Activated CD8-positive, alpha-beta memory T cell treated with anti-CD3 and anti-CD28 coated beads, Interleukin-2, amount 50 U/mL, for 48 hours (primary cell): ENCODE data around the gene APOL1.
"Not testable (repeated sequence)": the region's sequence is repeated elsewhere in the genome, so short reads cannot be mapped to it uniquely, and the experiment has no call there.

Experiments
- DNase-seq: peaks from one replicate; pipeline ENCODE4 v3.0.0-alpha.2; 2020

APOL1 gene

DNA sequence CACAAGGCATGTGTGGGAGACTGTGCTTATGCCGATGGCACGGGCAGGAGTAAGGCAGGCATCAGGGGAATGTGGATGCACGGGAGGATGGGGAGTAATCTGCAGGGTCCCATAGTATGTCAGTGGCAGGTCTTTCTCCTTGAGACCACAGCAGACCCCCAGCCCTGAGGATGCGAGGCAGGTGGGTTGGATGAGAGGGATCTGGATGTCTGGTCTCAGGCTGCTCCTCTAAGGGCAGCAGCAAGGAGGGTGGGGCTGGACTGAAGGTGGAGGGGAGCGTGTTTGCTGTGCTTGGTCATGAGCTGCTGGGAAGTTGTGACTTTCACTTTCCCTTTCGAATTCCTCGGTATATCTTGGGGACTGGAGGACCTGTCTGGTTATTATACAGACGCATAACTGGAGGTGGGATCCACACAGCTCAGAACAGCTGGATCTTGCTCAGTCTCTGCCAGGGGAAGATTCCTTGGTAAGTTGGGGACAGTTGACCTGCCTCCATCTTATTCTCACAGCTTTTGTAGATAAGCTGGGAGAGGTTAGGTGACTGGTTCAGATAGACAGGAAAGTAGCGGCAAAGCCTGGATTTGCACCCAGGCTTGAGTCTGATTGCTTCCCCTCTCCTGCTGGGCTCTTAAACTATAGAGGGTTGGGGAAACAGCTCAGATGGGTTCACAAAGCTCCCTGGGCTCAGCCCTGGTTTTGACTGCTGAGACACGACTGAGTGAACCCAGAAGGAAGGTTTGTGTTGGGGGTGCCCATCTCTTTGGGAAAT is at the start of gene APOL1:
Gene APOL1, plus strand, starts transcription at position 380 of the 769 bp plus-strand sequence. CDS start 1,823 bp downstream, outside the sequence.
- DNase-seq = no peak

GRCh38 chr22:36203441-36203840 is 49.5 kb upstream of the APOL1 start:
- not testable (repeated sequence) for DNase-seq

DNA sequence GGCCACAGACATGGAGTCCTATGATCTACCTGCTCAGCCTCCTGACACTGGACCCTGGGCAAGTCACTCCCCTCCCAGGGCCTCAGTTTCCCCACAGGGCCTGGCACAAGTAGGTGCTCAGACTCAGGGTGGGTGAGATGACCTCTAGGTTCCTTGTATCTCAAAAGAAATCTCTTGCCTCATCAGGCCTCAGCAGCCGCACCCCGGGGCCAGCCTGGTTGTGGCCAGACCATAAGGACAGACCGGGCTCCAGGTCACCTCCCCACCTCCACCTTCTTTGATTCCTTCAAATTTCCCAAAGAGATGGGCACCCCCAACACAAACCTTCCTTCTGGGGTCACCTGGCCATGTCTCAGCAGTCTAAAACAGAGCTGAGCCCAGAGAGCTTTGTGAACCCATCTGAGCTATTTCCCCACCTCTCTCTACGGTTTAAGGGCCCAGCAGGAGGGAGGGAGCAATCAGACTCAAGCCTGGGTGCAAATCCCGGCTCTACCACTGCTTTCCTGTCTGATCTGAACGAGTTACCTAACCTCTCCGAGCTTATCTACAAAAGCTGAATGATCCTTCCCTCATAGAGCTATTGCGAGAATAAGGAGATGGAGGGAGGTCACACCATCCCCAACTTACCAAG is 48.8 kb upstream of the APOL1 start:
- no peak for DNase-seq

- no peak for DNase-seq
These were observed 48.3 kb upstream of the APOL1 start for GRCh38 chr22:36204632-36205015.

DNA sequence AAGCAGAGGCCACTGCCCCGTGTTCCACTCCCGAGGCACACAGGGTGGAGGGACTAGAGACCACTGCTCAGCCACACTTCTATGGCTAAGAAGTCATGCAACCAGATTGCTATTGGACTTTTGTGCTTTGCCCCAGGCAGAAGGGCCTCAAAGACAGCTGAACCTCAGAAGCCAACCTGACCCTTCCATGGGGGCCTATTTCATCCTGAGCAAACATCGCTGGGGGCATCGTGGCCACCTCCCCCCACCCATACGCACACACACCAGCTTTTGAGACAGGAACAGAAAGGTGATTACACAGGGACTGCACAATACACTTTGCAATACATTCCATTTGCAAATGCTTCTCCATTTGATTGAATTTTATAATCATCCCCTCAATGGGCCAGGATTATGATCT is 47.4 kb upstream of the APOL1 start:
- DNase-seq = not testable (repeated sequence)

DNA sequence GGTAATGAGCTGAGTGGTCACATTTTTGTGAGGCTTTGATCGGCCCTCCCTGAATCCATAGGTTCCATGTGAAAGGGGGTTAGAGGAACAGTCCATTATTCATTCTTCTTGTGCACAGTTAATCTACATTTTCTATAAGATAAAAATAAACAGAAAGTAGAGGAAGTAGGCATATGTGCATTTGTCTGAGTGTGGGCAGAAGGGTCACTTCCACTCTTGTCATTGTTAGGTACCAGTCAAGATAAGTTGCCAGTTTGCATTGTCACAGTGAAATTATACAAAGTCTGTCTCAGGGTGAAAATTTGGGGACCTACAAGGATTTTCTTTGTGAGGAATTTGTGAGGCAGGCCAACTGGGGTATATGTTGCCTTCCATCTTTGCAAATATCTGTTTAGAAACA is 46.7 kb upstream of the APOL1 start:
- no peak for DNase-seq

DNA sequence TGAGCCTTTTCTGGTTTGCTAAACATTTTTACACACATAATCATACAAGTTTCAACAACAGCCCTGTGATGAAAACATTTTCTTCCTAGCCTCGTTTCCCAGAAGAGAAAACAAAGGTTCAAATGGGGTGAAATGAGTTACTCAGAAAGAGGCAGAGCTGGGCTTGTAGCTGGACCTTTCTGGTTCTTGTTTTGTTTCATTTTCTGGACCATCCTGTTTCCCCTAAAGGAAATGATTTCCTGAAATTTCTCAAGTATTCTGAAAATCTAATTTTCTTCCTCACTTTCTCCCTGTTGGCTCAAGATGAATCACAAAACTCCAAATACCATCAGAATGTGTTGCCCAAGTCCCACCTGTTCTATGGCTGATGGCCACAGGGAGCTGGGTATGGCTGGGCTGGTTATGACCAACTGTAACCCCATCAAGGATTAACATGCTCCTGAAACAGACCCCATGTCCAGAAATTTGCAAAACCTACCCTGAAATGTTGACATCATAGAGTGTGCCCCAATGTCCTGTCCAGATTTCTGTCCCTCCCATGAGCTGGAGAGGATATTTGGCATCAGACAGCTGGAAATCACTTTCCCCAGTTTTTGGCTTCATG is 44.7 kb upstream of the APOL1 start:
- no peak for DNase-seq

- DNase-seq = no peak
These were observed 44.0 kb upstream of the APOL1 start for GRCh38 chr22:36208914-36209313.

DNA sequence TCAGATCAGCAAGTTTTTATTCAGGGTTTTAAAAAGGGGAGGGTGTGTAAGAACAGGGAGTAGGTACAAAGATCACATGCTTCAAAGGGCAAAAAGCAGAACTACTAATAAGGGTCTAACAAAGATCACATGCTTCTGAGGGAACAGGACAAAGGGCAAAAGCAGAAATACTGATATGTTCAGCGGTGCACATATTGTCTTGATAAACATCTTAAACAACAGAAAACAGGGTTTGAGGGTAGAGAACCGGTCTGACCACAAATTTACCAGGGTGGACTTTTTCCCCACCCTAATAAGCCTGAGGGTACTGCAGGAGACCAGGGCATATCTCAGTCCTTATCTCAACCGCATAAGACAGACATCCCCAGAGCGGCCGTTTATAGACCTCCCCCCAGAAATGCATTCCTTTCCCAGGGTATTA is 43.4 kb upstream of the APOL1 start:
- not testable (repeated sequence) for DNase-seq

GRCh38 chr22:36210224-36210623 is 42.7 kb upstream of the APOL1 start:
- DNase-seq = no peak

- no peak for DNase-seq
These were observed 41.6 kb upstream of the APOL1 start for GRCh38 chr22:36211237-36211861.

- DNase-seq = no peak
These were observed 40.0 kb upstream of the APOL1 start for GRCh38 chr22:36212901-36213300.

DNA sequence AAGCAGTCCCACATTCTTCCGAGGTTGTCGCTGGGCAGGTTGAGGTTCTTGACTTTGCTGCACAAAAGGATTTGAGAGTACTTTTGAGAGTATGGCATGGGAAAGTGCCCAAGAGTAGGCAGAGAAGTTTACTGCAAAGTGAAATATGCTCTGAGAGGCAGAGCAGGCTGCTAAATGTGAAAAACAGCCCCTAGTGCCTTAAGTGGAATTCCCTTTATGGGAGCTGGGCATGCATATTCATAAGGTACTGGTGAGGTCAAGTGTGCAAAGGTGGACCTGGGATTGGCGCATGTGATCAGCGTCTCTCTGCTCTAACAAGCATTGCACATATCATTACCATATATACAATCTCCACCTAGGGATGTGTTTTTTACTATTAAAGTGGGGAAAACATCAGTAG is 39.3 kb upstream of the APOL1 start:
- no peak for DNase-seq

DNA sequence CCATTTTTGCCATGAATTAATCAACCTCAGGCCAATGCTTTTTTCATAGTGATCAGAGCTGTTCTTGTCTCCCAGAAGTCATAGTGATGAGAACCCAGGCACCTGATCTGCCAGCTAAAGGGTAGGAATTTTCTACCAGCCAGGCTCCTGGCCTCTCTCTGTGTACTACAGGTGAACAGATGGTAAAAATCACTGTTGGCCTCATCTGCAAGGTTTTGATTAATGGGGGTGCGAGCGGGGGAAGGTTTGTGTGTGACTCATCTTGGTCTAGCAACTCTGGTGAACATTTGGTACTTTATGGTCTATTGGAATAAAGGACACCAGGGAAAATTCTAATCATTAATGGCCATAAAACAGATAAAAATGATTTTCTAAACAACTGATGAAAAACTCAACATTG is 37.0 kb upstream of the APOL1 start:
- DNase-seq = no peak

- no peak for DNase-seq
These were observed 34.2 kb upstream of the APOL1 start for GRCh38 chr22:36218648-36219193.

- DNase-seq = no peak
These were observed 32.4 kb upstream of the APOL1 start for GRCh38 chr22:36220451-36220921.

DNA sequence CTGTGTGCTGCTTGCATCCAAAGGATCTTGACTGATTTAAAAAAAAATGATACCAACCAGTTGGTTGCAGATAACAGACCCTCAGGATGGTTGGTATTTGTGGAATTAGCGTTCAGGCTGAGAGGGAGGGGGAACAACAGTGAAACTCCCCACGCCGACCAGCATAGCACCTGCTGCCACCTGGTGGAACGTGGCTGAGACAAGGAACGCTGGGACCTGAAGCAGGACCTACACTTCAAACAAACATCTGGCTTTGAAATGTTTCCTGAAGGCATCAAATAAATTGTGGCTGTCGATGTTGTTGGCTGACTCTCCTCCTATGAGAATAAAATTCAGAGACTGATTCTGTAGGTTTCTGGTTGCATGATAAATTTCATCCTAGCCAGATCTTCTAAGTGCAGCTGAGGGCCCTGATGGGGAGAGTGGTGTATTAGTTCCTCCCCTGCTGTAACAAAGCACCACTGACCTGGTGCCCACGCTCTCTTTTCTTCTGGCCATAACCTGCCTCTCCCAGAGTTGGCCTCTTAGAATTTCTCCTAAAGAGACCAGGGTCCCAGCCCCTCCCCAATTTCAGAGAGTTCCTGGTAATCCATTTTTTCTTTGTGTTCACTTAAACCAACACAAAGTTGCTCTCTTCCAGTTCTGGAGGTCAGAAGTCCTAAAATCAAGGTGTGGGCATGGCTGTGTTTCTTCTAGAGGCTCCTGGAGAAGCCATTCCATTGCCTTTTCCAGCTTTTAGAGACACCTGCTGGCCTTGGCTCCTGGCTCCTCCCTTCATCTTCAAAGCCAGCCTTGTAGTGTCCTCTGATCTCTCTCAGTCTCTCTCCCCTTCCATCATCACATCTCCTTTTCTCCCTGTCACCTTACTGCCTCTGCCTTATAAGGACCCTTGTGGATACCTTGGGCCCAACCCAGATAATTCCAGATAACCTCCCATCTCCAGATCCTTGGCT is 30.9 kb upstream of the APOL1 start:
- DNase-seq = no peak

- DNase-seq = no peak
These were observed 30.0 kb upstream of the APOL1 start for GRCh38 chr22:36222887-36223450.

GRCh38 chr22:36223504-36223903 is 29.4 kb upstream of the APOL1 start:
- DNase-seq = no peak

DNA sequence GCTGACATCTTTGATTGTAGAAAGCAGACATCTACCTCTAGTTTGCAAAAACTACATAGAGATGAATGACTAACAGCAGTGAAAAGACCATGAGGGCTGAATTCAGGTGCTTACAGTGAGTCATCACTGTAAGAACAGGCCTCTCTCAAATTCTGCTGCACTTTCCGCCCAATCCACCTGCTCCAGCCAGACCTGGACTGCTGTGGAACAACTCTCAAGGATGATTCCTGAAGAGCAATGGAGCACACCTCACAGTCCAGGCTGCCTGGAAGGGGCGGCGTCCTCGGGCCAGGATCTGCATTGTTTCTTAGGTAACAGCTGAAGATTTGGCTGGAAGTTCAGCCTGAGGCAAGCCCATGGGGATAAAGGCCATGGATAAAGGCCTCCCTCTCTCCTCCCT is 28.7 kb upstream of the APOL1 start:
- no peak for DNase-seq

- DNase-seq = no peak
These were observed 27.5 kb upstream of the APOL1 start for GRCh38 chr22:36225333-36225922.
